ENCODE results near the gene SPTBN1.

SPTBN1 gene

DNA sequence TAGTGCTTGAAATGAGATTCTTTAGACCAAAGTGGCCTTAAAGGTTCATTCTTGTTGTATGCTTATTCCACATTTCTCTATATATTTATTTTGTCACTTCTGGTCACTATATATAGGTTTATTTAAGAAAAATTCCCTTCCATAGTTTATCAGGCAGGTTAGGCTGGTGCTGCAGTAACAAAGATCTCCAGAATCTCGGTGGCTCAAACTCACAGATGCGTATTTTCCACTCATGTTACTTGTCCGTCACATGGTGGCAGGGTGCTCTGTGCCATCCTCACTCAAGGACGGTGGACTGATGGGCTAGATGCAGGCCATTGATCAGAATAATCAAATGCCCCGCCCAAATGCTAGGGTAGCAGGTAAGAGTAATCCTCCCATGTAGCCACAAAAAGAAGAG, 19.8 kb downstream of the SPTBN1 start:
- TF ChIP-seq, protein P1, sequence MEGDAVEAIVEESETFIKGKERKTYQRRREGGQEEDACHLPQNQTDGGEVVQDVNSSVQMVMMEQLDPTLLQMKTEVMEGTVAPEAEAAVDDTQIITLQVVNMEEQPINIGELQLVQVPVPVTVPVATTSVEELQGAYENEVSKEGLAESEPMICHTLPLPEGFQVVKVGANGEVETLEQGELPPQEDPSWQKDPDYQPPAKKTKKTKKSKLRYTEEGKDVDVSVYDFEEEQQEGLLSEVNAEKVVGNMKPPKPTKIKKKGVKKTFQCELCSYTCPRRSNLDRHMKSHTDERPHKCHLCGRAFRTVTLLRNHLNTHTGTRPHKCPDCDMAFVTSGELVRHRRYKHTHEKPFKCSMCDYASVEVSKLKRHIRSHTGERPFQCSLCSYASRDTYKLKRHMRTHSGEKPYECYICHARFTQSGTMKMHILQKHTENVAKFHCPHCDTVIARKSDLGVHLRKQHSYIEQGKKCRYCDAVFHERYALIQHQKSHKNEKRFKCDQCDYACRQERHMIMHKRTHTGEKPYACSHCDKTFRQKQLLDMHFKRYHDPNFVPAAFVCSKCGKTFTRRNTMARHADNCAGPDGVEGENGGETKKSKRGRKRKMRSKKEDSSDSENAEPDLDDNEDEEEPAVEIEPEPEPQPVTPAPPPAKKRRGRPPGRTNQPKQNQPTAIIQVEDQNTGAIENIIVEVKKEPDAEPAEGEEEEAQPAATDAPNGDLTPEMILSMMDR (IDR thresholded peaks at IDR 0.05; ENCODE audit: low read depth, low read length, missing control alignments): no peak
- DNase-seq (ENCODE audit: low read depth): no peak
- H3K4me3 ChIP-seq (ENCODE audit: low read depth, low read length): no peak overlapping the region

DNA sequence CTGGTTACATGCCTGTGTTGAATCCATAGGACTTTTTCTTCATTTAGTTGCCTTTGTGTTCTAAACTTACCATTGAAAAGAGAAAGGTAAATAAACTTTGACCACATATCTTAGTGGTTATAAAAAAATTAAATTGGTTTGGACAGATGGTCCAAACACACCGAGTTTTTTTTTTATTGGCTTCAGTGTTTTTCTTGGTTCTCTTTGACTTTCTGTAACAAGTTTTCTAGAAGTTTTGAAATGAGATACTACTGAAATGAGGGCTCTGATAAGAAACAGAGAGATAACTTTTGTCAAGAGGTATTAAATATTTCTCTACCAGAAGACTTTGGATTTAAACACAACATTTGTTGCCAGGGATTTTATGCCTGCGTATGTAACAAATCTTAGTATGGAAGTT, 20.7 kb downstream of the SPTBN1 start:
- TF ChIP-seq, protein P1 (IDR thresholded peaks at IDR 0.05; ENCODE audit: low read depth, low read length, missing control alignments): no peak
- no peak overlapping the region for H3K4me3 ChIP-seq (ENCODE audit: low read depth, low read length)
- no peak for DNase-seq (ENCODE audit: low read depth)

DNA sequence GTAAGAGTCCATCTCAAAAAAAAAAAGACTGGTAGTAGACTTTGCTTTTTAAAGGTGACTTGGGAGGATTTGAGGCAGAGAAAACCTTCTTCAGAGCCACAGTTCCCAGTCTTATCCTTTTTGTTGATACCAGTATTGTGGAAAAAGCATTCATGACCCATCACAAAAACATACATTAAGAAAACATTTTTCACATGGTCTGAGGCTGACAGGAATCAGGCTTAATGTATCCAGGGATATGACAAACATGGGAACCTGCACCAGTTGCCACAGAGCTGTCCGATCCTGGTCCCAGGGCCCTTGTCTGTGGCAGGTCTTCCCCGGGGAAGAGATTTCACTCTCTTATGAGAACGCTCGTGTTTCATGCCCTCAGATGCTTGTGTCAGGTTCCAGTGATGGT, 21.8 kb downstream of the SPTBN1 start:
- no peak for DNase-seq (ENCODE audit: low read depth)
- no peak overlapping the region for H3K4me3 ChIP-seq (ENCODE audit: low read depth, low read length)
- TF ChIP-seq, protein P1 (IDR thresholded peaks at IDR 0.05; ENCODE audit: low read depth, low read length, missing control alignments): no peak

DNA sequence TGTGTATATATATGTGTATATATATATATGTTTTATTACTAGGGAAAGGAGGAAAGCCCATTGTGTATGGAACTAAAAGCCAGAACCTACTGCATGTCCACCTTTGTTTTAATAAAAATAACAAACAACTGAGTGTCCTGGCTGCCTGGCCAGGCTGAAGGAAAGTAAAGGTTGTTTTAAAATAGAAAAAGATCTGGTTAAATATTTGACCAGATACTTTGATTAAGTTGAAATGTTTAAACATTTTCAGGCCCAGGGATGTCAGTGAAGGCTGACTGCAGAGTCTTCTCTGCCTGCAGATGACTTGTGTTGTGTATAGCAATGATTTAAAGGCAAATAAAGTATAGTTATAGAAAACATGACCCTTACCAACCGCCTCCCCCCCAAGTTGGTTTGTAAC, 22.8 kb downstream of the SPTBN1 start:
- no peak overlapping the region for H3K4me3 ChIP-seq (ENCODE audit: low read depth, low read length)
- TF ChIP-seq, protein P1 (IDR thresholded peaks at IDR 0.05; ENCODE audit: low read depth, low read length, missing control alignments): no peak
- no peak for DNase-seq (ENCODE audit: low read depth)

DNA sequence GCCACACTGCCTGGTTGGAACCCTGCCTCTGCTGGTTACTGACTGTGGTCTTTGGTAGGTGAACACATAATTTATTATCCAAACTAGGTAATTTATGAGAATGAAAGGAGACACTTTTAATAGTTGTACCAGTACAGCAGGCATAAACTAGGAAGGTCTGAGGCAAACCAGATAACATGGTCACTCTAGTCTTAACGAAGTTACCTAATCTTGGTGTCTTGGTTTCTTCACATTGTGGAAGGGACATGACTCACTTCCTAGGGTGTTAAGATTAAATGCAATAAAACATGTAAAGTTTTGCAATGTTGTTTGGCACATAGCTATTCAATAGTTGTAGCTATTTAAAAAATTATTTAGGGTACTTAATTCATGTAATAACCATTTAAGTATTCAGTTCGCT, 23.3 kb downstream of the SPTBN1 start:
- H3K4me3 ChIP-seq (ENCODE audit: low read depth, low read length): no peak overlapping the region
- no peak for DNase-seq (ENCODE audit: low read depth)
- TF ChIP-seq, protein P1 (IDR thresholded peaks at IDR 0.05; ENCODE audit: low read depth, low read length, missing control alignments): no peak

DNA sequence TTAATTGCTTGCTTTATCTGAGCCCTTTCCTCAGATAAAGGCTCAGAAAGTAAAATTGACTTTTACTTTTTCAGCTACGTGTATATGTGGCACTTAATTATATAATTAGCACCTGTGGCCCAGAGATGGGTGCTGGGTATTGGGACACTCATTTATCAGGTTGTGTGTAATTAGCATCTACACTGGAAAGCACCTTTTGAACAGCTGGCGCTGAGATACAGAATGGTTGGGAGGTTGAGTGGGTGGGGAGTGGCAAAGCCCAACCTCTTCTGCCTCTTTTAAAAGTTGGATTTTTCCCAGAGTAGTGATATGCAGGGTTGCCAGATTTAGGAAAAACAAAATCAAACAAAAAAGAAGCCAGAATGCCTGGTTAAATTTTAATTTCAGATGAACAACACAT, 23.9 kb downstream of the SPTBN1 start:
- DNase-seq (ENCODE audit: low read depth): no peak

DNA sequence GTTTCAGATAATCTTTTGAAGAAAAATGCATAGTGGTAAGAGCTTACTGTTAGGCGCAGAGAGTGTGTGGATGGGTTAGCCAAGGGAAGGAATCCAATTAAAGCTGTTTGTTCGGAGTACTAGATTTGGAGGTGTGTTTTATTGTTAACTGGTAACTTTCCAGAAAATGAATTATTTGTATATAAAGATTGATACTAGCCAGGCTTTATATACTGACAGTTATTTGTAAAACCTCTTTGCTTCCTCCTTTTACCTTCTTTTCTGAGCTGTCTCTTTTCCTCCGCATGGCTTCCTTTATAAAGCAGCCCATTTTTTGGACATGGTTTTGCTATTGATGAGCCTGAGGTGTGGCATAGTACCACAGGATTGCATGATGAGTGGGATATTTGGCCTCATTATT, 25.6 kb downstream of the SPTBN1 start:
- no peak for DNase-seq (ENCODE audit: low read depth)
- TF ChIP-seq, protein P1 (IDR thresholded peaks at IDR 0.05; ENCODE audit: low read depth, low read length, missing control alignments): no peak
- H3K4me3 ChIP-seq (ENCODE audit: low read depth, low read length): no peak overlapping the region

More for the DNA sequence above, 23.9 kb downstream of the SPTBN1 start:
- no peak overlapping the region for H3K4me3 ChIP-seq (ENCODE audit: low read depth, low read length)
- TF ChIP-seq, protein P1 (IDR thresholded peaks at IDR 0.05; ENCODE audit: low read depth, low read length, missing control alignments): no peak

All from GM12864 (cell line).